ENCODE measurements around the gene NID1.

GRCh38 chr1:235941876-235942624 is 122.8 kb downstream of the NID1 start:
- no peak for TF ChIP-seq CTCF (IDR thresholded peaks at IDR 0.05; ENCODE audit: low read depth, low read length, missing input control)
- no peak for TF ChIP-seq EGR1 (IDR thresholded peaks at IDR 0.05; ENCODE audit: low read depth in 2 of 2)
- TF ChIP-seq ATF3 (IDR thresholded peaks at IDR 0.05) = no peak
- peak; percentile 4 to 39 for TF ChIP-seq RAD21 (IDR thresholded peaks at IDR 0.05)
- no peak for TF ChIP-seq TAF1 (conservative IDR thresholded peaks at IDR 0.05)
- TF ChIP-seq YY1 (IDR thresholded peaks at IDR 0.05) = peak; percentile 63
- TF ChIP-seq RXRA (IDR thresholded peaks at IDR 0.05) = peak; percentile 83 to 91
- TF ChIP-seq JUND (IDR thresholded peaks at IDR 0.05) = peak; percentile 22 to 76
- TF ChIP-seq FOXA1 (IDR thresholded peaks at IDR 0.05) = no peak
